ENCODE measurements around the gene PRR35.

DNA sequence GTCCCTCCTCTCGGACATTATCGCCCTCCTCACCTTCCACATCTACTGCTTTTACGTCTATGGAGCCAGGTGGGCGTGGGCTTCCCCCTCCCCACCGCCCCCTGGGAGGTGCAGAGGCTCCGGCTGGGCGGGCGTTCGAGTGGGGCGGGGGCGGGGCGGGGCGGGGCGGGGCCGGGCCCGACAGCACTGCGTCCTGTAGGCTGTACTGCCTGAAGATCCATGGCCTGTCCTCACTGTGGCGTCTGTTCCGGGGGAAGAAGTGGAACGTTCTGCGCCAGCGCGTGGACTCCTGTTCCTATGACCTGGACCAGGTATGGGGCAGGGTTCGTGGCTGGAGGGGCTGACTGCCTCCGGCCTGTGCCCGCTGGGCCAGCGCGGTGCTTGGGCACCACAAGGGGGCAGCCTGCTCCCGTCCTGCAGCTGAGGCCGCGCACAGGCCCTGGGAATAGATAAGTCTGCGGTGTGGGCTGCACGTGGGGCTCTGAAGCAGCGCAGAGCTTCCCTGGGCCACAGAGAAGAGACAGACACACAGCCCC, 18.7 kb downstream of the PRR35 start:
- TF ChIP-seq CTCF (IDR thresholded peaks at IDR 0.05; ENCODE audit: low read length) (peak; percentile 92), EZH2 (IDR thresholded peaks at IDR 0.05; ENCODE audit: borderline replicate concordance, low read length) (no peak)

Data from OCI-LY1 (cell line).